NOMO-1 treated with dmso at 0.1 percent for 144 hours (cell line): ENCODE data around the gene HOXB2.
"Not testable (repeated sequence)": the region's sequence is repeated elsewhere in the genome, so short reads cannot be mapped to it uniquely, and the experiment has no call there.

Experiments used
- DNase-seq: peaks from one replicate; lab custom pipeline; 2025; ENCODE audit not compliant: unreplicated experiment; lab: John Stamatoyannopoulos, UW

The HOXB2 gene

GRCh38 chr17:48517478-48517877 is 27.4 kb downstream of the HOXB2 start:
- DNase-seq: no peak

- DNase-seq: no peak
Measured at GRCh38 chr17:48515925-48516900, 28.7 kb downstream of the HOXB2 start.

- DNase-seq: no peak
Measured at GRCh38 chr17:48514477-48514876, 30.4 kb downstream of the HOXB2 start.

- no peak for DNase-seq
Measured at GRCh38 chr17:48513666-48514455, 31.0 kb downstream of the HOXB2 start.

- DNase-seq: no peak
Measured at GRCh38 chr17:48513097-48513496, 31.8 kb downstream of the HOXB2 start.

GRCh38 chr17:48510761-48511604 is 33.9 kb downstream of the HOXB2 start:
- DNase-seq: no peak

- no peak for DNase-seq
Measured at GRCh38 chr17:48510381-48510760, 34.5 kb downstream of the HOXB2 start.

GRCh38 chr17:48509708-48510107 is 35.2 kb downstream of the HOXB2 start:
- not testable (repeated sequence) for DNase-seq

- DNase-seq: no peak
Measured at GRCh38 chr17:48506246-48506645, 38.7 kb downstream of the HOXB2 start.

GRCh38 chr17:48505788-48506187 is 39.1 kb downstream of the HOXB2 start:
- DNase-seq: peak; percentile 52

GRCh38 chr17:48504953-48505352 is 40.0 kb downstream of the HOXB2 start:
- DNase-seq: no peak

- DNase-seq: no peak
Measured at GRCh38 chr17:48503747-48504146, 41.2 kb downstream of the HOXB2 start.

- no peak for DNase-seq
Measured at GRCh38 chr17:48502901-48503300, 42.0 kb downstream of the HOXB2 start.

GRCh38 chr17:48502312-48502711 is 42.6 kb downstream of the HOXB2 start:
- no peak for DNase-seq

GRCh38 chr17:48500435-48501426 is 44.2 kb downstream of the HOXB2 start:
- DNase-seq: no peak

GRCh38 chr17:48499735-48500434 is 45.0 kb downstream of the HOXB2 start:
- DNase-seq: no peak

GRCh38 chr17:48499248-48499647 is 45.7 kb downstream of the HOXB2 start:
- no peak for DNase-seq

- no peak for DNase-seq
Measured at GRCh38 chr17:48498164-48498850, 46.6 kb downstream of the HOXB2 start.

GRCh38 chr17:48497103-48497502 is 47.8 kb downstream of the HOXB2 start:
- DNase-seq: no peak
